Suppressor macrophage (primary cell): ENCODE results near the gene ADAMTSL1.

ENCODE experiments used
- DNase-seq, 4 experiments: peaks; one replicate each; pipeline ENCODE4 v3.0.0-alpha.2; 2020 to 2022

ADAMTSL1 gene

GRCh38 chr9:18564018-18564880, 90.3 kb downstream of the ADAMTSL1 start:
- DNase-seq, result no peak

- DNase-seq, result no peak
These were observed 92.2 kb downstream of the ADAMTSL1 start for GRCh38 chr9:18566121-18566520.

- no peak for DNase-seq
These were observed 95.0 kb downstream of the ADAMTSL1 start for GRCh38 chr9:18568973-18569372.

GRCh38 chr9:18569941-18570630, 96.1 kb downstream of the ADAMTSL1 start:
- no peak for DNase-seq

GRCh38 chr9:18573021-18573556, 99.1 kb downstream of the ADAMTSL1 start:
- no peak for DNase-seq

GRCh38 chr9:18575686-18576085, 101.7 kb downstream of the ADAMTSL1 start:
- no peak for DNase-seq

GRCh38 chr9:18579536-18579935, 105.6 kb downstream of the ADAMTSL1 start:
- DNase-seq, result no peak

- DNase-seq, result no peak
These were observed 106.2 kb downstream of the ADAMTSL1 start for GRCh38 chr9:18580151-18580550.

- DNase-seq, result no peak
These were observed 112.0 kb downstream of the ADAMTSL1 start for GRCh38 chr9:18585996-18586395.

GRCh38 chr9:18588002-18588401, 114.0 kb downstream of the ADAMTSL1 start:
- no peak for DNase-seq

- DNase-seq, result no peak
These were observed 117.3 kb downstream of the ADAMTSL1 start for GRCh38 chr9:18591261-18591660.

- DNase-seq, result no peak
These were observed 120.9 kb downstream of the ADAMTSL1 start for GRCh38 chr9:18594837-18595236.

- no peak for DNase-seq
These were observed 121.6 kb downstream of the ADAMTSL1 start for GRCh38 chr9:18595597-18595996.

- no peak for DNase-seq
These were observed 123.0 kb downstream of the ADAMTSL1 start for GRCh38 chr9:18596920-18597319.

- DNase-seq, result no peak
These were observed 125.0 kb downstream of the ADAMTSL1 start for GRCh38 chr9:18598969-18599368.

- no peak for DNase-seq
These were observed 127.1 kb downstream of the ADAMTSL1 start for GRCh38 chr9:18601026-18601425.

- no peak for DNase-seq
These were observed 128.0 kb downstream of the ADAMTSL1 start for GRCh38 chr9:18601956-18602355.

- DNase-seq, result no peak
These were observed 131.1 kb downstream of the ADAMTSL1 start for GRCh38 chr9:18604767-18605730.

- no peak for DNase-seq
These were observed 131.8 kb downstream of the ADAMTSL1 start for GRCh38 chr9:18605766-18606180.

- DNase-seq, result no peak
These were observed 132.3 kb downstream of the ADAMTSL1 start for GRCh38 chr9:18606281-18606680.

GRCh38 chr9:18606846-18607245, 132.9 kb downstream of the ADAMTSL1 start:
- DNase-seq, result no peak

GRCh38 chr9:18608371-18608770, 134.4 kb downstream of the ADAMTSL1 start:
- no peak for DNase-seq

GRCh38 chr9:18610956-18611355, 137.0 kb downstream of the ADAMTSL1 start:
- no peak for DNase-seq
